Measurements from ENCODE around the gene LRIG1. TPM values are rescaled to one million over a fixed set of nuclear protein-coding genes. Genes with fewer than 3 reads are reported as not detected.

The LRIG1 gene, protein sequence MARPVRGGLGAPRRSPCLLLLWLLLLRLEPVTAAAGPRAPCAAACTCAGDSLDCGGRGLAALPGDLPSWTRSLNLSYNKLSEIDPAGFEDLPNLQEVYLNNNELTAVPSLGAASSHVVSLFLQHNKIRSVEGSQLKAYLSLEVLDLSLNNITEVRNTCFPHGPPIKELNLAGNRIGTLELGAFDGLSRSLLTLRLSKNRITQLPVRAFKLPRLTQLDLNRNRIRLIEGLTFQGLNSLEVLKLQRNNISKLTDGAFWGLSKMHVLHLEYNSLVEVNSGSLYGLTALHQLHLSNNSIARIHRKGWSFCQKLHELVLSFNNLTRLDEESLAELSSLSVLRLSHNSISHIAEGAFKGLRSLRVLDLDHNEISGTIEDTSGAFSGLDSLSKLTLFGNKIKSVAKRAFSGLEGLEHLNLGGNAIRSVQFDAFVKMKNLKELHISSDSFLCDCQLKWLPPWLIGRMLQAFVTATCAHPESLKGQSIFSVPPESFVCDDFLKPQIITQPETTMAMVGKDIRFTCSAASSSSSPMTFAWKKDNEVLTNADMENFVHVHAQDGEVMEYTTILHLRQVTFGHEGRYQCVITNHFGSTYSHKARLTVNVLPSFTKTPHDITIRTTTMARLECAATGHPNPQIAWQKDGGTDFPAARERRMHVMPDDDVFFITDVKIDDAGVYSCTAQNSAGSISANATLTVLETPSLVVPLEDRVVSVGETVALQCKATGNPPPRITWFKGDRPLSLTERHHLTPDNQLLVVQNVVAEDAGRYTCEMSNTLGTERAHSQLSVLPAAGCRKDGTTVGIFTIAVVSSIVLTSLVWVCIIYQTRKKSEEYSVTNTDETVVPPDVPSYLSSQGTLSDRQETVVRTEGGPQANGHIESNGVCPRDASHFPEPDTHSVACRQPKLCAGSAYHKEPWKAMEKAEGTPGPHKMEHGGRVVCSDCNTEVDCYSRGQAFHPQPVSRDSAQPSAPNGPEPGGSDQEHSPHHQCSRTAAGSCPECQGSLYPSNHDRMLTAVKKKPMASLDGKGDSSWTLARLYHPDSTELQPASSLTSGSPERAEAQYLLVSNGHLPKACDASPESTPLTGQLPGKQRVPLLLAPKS
- 5.3 TPM for total RNA-seq (2021; ENCODE audit: unreplicated experiment)
- 5.2 TPM for polyA plus RNA-seq (2012; ENCODE audit: insufficient read length)
- Bru-seq, nascent RNA, result percentile 48 among the genes with signal in this experiment
- BruChase-seq, experiment 1, labeled RNA remaining after a 2-hour chase, result percentile 40 among the genes with signal in this experiment
- percentile 45 among the genes with signal in this experiment for BruChase-seq, experiment 2, labeled RNA remaining after a 6-hour chase
- long read RNA-seq, full-length matches to known transcripts, result 2 of 4 reads
- long read RNA-seq, partial matches to known transcripts, result 0 of 4 reads
- long read RNA-seq, other reads (novel, unspliced or antisense), result 2 of 4 reads

DNA sequence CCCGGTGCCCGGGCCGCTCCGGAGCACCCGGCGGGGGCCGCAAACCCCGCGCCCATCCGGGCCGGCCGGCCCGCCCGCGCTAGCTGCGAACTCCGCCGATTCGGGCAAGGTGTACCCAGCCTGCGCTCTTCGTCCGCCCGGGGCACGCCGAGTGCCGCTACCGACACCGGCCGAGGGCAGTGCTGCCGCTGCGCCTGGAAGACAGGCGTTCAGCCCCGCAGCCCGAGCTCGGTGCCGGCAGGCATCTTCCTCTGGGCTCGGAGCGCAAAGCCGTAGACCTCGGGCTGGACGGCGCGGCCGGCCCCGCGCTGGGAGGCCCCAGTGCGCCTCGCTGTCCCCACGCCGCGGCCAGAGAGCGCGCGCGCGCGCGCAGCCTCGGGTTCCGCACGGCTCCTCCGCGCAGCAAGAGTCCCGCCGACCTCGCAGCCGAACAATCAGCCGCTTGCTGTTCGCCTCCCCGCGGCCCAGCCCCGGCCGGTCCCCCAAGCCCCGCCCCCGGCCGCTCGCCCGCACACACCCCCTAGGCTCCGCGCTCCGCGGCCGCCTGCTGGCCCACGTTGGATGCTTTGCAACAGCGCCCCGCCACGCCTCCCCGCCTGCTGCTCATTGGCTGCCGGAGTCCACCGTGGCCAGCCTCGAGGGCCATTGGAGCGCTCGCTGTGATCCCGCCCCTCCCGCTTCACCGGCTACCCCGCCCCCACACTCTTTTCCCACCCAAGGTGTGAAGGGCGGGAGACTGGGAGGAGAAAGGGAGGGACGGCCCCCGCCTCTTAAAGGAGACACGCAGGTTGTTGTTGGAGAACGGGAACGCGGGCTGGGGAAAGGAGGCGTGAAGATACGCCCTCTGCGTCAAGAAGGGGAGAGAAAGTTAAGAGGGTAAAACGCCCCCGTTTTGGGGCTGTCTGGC is at the start of gene LRIG1:
LRIG1 (minus strand) TSS at position 447 of the 907 bp plus-strand sequence. CDS start 615 bp downstream, outside the sequence.
- POLR2A ChIA-PET, result no interaction called here
- DNase-seq (ENCODE audit: low read depth, low spot score) (peak; percentile 30), ATAC-seq (peak; percentile 99)
- H3K4me1 ChIP-seq (ENCODE audit: control insufficient read depth, insufficient read depth, low read length), result peaks cover 3% of the 10 kb centered on the region; the same call in 1 of the 2 replicates
- H3K9me3 ChIP-seq (ENCODE audit: control insufficient read depth, insufficient read depth, low read depth, low read length), result no peaks in the 10 kb centered on the region
- no TSS peak for BruUV-seq (replicated peaks)
- CTCF ChIA-PET, result no interaction called here
- no peaks in the 10 kb centered on the region; the same call in 1 of the 2 replicates for H3K36me3 ChIP-seq (ENCODE audit: control insufficient read depth, insufficient read depth, low read length)
- in situ Hi-C loops (cut with HindIII; ENCODE audit: low pct_unique_long_range_greater_than_20kb, low sequenced_read_pairs), result no loop called here
- peak within 1 kb of the TSS; percentile 54 to 60 for H3K4me3 ChIP-seq (ENCODE audit: low read depth in 2 of 2, low read length in 2 of 2)
- no peak within 1 kb of the TSS for H3K27ac ChIP-seq (ENCODE audit: low read length)
- H3K27me3 ChIP-seq (ENCODE audit: control insufficient read depth, insufficient read depth, low read length), result peaks cover 8% of the 10 kb centered on the region
- TF ChIP-seq, protein P1, sequence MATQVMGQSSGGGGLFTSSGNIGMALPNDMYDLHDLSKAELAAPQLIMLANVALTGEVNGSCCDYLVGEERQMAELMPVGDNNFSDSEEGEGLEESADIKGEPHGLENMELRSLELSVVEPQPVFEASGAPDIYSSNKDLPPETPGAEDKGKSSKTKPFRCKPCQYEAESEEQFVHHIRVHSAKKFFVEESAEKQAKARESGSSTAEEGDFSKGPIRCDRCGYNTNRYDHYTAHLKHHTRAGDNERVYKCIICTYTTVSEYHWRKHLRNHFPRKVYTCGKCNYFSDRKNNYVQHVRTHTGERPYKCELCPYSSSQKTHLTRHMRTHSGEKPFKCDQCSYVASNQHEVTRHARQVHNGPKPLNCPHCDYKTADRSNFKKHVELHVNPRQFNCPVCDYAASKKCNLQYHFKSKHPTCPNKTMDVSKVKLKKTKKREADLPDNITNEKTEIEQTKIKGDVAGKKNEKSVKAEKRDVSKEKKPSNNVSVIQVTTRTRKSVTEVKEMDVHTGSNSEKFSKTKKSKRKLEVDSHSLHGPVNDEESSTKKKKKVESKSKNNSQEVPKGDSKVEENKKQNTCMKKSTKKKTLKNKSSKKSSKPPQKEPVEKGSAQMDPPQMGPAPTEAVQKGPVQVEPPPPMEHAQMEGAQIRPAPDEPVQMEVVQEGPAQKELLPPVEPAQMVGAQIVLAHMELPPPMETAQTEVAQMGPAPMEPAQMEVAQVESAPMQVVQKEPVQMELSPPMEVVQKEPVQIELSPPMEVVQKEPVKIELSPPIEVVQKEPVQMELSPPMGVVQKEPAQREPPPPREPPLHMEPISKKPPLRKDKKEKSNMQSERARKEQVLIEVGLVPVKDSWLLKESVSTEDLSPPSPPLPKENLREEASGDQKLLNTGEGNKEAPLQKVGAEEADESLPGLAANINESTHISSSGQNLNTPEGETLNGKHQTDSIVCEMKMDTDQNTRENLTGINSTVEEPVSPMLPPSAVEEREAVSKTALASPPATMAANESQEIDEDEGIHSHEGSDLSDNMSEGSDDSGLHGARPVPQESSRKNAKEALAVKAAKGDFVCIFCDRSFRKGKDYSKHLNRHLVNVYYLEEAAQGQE (IDR thresholded peaks at IDR 0.05; ENCODE audit: insufficient read depth in 1 of 2, low read depth in 2 of 2, low read length in 1 of 2), result no peak
- TF ChIP-seq TCF7L2 (IDR thresholded peaks at IDR 0.05; ENCODE audit: low read depth, low read length), result no peak
- TF ChIP-seq, protein P2, sequence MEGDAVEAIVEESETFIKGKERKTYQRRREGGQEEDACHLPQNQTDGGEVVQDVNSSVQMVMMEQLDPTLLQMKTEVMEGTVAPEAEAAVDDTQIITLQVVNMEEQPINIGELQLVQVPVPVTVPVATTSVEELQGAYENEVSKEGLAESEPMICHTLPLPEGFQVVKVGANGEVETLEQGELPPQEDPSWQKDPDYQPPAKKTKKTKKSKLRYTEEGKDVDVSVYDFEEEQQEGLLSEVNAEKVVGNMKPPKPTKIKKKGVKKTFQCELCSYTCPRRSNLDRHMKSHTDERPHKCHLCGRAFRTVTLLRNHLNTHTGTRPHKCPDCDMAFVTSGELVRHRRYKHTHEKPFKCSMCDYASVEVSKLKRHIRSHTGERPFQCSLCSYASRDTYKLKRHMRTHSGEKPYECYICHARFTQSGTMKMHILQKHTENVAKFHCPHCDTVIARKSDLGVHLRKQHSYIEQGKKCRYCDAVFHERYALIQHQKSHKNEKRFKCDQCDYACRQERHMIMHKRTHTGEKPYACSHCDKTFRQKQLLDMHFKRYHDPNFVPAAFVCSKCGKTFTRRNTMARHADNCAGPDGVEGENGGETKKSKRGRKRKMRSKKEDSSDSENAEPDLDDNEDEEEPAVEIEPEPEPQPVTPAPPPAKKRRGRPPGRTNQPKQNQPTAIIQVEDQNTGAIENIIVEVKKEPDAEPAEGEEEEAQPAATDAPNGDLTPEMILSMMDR (IDR thresholded peaks at IDR 0.05), result 0 out of 2 replicates have a peak, but pooled peaks have one; percentile 12
- TF ChIP-seq POLR2AphosphoS5 (IDR thresholded peaks at IDR 0.05; ENCODE audit: low read depth, low read length), result no peak
- intact Hi-C loops (cut with micrococcal nuclease; ENCODE audit: unreplicated experiment), result no loop called here

Measured in Panc1 (cell line).